Right lobe of liver (tissue), 6 donors: ENCODE measurements around the gene TAF11L12. TPM values are rescaled to one million over a fixed set of nuclear protein-coding genes. Genes with fewer than 3 reads are reported as not detected.
A peak's percentile ranks its signal among the peaks of the same experiment; 100 is the strongest.
"Not testable (repeated sequence)": the region's sequence is repeated elsewhere in the genome, so short reads cannot be mapped to it uniquely, and the experiment has no call there.

Experiments used
- ATAC-seq, 4 donors: fragments of 200-7000 bp; cut with Tn5 transposase; one replicate each; pipeline ENCODE4 v1.9.1; 2020; ENCODE audit warnings: mild to moderate bottlenecking in 4 of 4, moderate library complexity in 4 of 4
- DNase-seq, 3 donors: peaks; one replicate each; pipeline ENCODE4 v3.0.0-alpha.2; 2020
- H3K27ac ChIP-seq, 3 donors: fragments of 200-600 bp; one replicate each; pipeline ENCODE4 v1.8.0; 2022
- H3K27me3 ChIP-seq, 2 donors: fragments of 200-600 bp; one replicate each; pipeline ENCODE4 v1.8.0; 2022
- H3K36me3 ChIP-seq, 4 donors: fragments of 200-600 bp; sonication (generic) in 1 of 4; one replicate each; pipeline versions ENCODE4 v1.5.1 to v1.8.0; 2017 to 2022; ENCODE audit warnings: control low read depth in 1 of 4
- H3K4me1 ChIP-seq, 4 donors: fragments of 200-600 bp; sonication (generic) in 1 of 4; one replicate each; pipeline versions ENCODE4 v1.5.1 to v1.8.0; 2017 to 2022; ENCODE audit warnings: control low read depth in 1 of 4
- H3K4me3 ChIP-seq, 3 donors: fragments of 200-600 bp; one replicate each; pipeline ENCODE4 v1.8.0; 2022
- H3K9me3 ChIP-seq, 4 donors: fragments of 200-600 bp; sonication (generic) in 1 of 4; one replicate each; pipeline versions ENCODE4 v1.5.1 to v1.8.0; 2017 to 2022; ENCODE audit warnings: control low read depth in 1 of 4
- CTCF ChIP-seq, 4 donors: fragments of 200-600 bp in 3 of 4; fragments of 450-650 bp in 1 of 4; IDR thresholded peaks; one replicate each; pipeline versions ENCODE4 v1.5.1 to v1.8.0; 2016 to 2022; ENCODE audit warnings: antibody characterized with exemption in 4 of 4, mild to moderate bottlenecking in 2 of 4
- POLR2A ChIP-seq: fragments of 450-650 bp; IDR thresholded peaks from one replicate; pipeline ENCODE4 v1.6.1; 2017; ENCODE audit warnings: antibody characterized with exemption, mild to moderate bottlenecking
- WGBS: methylation state at CpG from one replicate; pipeline ENCODE4 v1.1.6; 2018; ENCODE audit warnings: low coverage, low lambda C conversion rate; ENCODE audit not compliant: insufficient coverage; ENCODE audit errors: missing lambda C conversion rate; 5-methylcytosine and 5-hydroxymethylcytosine counted together
- intact Hi-C, 2 donors: fragments of 100-400 bp; cut with DNase I; formaldehyde crosslinking; loops; one replicate each; pipeline versions ENCODE4 v1.11.2 to v1.14.1; 2022
- total RNA-seq, 6 experiments: library from RNA; depleted of rRNA in 2 of 6; stranded (reverse); fragments of >200 nt in 2 of 6; fragmentation: NEBNext Ultra II Directional in 3 of 6; extraction: Animal tissue kit (Norgen Biotek cat#: 25700) in 3 of 6; gene quantifications; one replicate each; pipeline versions ENCODE4 v1.1.0 to v1.2.4, GENCODE V29; 2016 to 2023
- donor health status: DM: no; HTN: yes; CAD: no.
- donor health status: DM: no; HTN: no; CAD: no.
- donor health status: DM: no; HTN: no; CAD: no.
- donor health status: DM: no; HTN: yes; CAD: no.
- donor health status: DM: no; HTN: yes; CAD: no.

TAF11L12 gene
- total RNA-seq, 6 experiments from 2014 or later = not detected

- H3K4me3 ChIP-seq = no peak overlapping the region
- no peaks in the 10 kb centered on the region for H3K9me3 ChIP-seq
- WGBS = no CpG with 5 or more reads among the region's 17 CpGs
- H3K36me3 ChIP-seq = no peaks in the 10 kb centered on the region
- no peaks in the 10 kb centered on the region for H3K4me1 ChIP-seq
- no peak overlapping the region for H3K27ac ChIP-seq
- TF ChIP-seq CTCF (IDR thresholded peaks at IDR 0.05) = no peak
- no peak for TF ChIP-seq POLR2A
- ATAC-seq = no peak
- intact Hi-C loops = no loop called here
- DNase-seq = no peak
- H3K27me3 ChIP-seq = no peaks in the 10 kb centered on the region
Measured at GRCh38 chr5:17614872-17615605, 4.8 kb downstream of the TAF11L12 start.

GRCh38 chr5:17619354-17619753, 9.2 kb downstream of the TAF11L12 start:
- Histone ChIP-seq H3K4me3 (no peak overlapping the region), H3K36me3 (no peaks in the 10 kb centered on the region), H3K9me3 (no peaks in the 10 kb centered on the region), H3K4me1 (no peaks in the 10 kb centered on the region), H3K27ac (no peak overlapping the region), H3K27me3 (no peaks in the 10 kb centered on the region)
- TF ChIP-seq POLR2A (no peak), CTCF (IDR thresholded peaks at IDR 0.05) (no peak)
- ATAC-seq (peak in 1 of 4 donors; percentile 70), DNase-seq (no peak)
- intact Hi-C loops = no loop called here
- WGBS = 42% methylated on average over 3 of the region's 3 CpGs

- H3K9me3 ChIP-seq = no peaks in the 10 kb centered on the region
- no peaks in the 10 kb centered on the region for H3K36me3 ChIP-seq
- ATAC-seq = no peak
- no peak overlapping the region for H3K4me3 ChIP-seq
- intact Hi-C loops = no loop called here
- no peaks in the 10 kb centered on the region for H3K27me3 ChIP-seq
- no peak overlapping the region for H3K27ac ChIP-seq
- H3K4me1 ChIP-seq = no peaks in the 10 kb centered on the region
- TF ChIP-seq CTCF (IDR thresholded peaks at IDR 0.05) = no peak
- no peak for TF ChIP-seq POLR2A
- no peak for DNase-seq
- WGBS = no CpG with 5 or more reads among the region's 17 CpGs
Measured at GRCh38 chr5:17620627-17621026, 10.4 kb downstream of the TAF11L12 start.

GRCh38 chr5:17625686-17626085, 15.5 kb downstream of the TAF11L12 start:
- Histone ChIP-seq H3K27ac (no peak overlapping the region), H3K27me3 (no peaks in the 10 kb centered on the region), H3K36me3 (no peaks in the 10 kb centered on the region), H3K4me3 (no peak overlapping the region), H3K4me1 (no peaks in the 10 kb centered on the region), H3K9me3 (no peaks in the 10 kb centered on the region)
- intact Hi-C loops = no loop called here
- ATAC-seq (no peak), DNase-seq (no peak)
- TF ChIP-seq POLR2A (no peak), CTCF (IDR thresholded peaks at IDR 0.05) (no peak)
- 73% methylated on average over 4 of the region's 11 CpGs for WGBS

GRCh38 chr5:17631788-17632187, 21.6 kb downstream of the TAF11L12 start, which contains the start of gene TAF11L13:
TSS of gene TAF11L13 (plus strand) at chr5:17632088.
- intact Hi-C loops, H3K27me3 ChIP-seq, H3K36me3 ChIP-seq, DNase-seq, H3K9me3 ChIP-seq, H3K4me1 ChIP-seq, H3K27ac ChIP-seq, ATAC-seq, H3K4me3 ChIP-seq: not testable (repeated sequence)
- 47% methylated on average over 2 of the region's 12 CpGs for WGBS
